GM12892 (cell line): ENCODE measurements around the gene GOLGA8O.
"Not testable (repeated sequence)": the region's sequence is repeated elsewhere in the genome, so short reads cannot be mapped to it uniquely, and the experiment has no call there.

ENCODE experiments used
- POLR2A ChIP-seq: IDR thresholded peaks from 2 replicates; pipeline ENCODE4 v1.6.1; 2011; ENCODE audit warnings: low read depth, low read length, control low read depth
- TAF1 ChIP-seq: IDR thresholded peaks from 2 replicates; pipeline ENCODE4 v1.6.1; 2011; ENCODE audit warnings: low read depth, mild to moderate bottlenecking, control low read depth, low read length, borderline replicate concordance

GRCh38 chr15:32486474-32486873, 31.0 kb upstream of the GOLGA8O start:
- TF ChIP-seq POLR2A, TAF1: not testable (repeated sequence)
